ENCODE data around the gene FOXN3. TPM values are rescaled to one million over a fixed set of nuclear protein-coding genes. Genes with fewer than 3 reads are reported as not detected.
"Not testable (repeated sequence)": the region's sequence is repeated elsewhere in the genome, so short reads cannot be mapped to it uniquely, and the experiment has no call there.

FOXN3 gene
- total and polyA plus RNA-seq, 9 donors: 56.9 to 172 (median 99.2) TPM

DNA sequence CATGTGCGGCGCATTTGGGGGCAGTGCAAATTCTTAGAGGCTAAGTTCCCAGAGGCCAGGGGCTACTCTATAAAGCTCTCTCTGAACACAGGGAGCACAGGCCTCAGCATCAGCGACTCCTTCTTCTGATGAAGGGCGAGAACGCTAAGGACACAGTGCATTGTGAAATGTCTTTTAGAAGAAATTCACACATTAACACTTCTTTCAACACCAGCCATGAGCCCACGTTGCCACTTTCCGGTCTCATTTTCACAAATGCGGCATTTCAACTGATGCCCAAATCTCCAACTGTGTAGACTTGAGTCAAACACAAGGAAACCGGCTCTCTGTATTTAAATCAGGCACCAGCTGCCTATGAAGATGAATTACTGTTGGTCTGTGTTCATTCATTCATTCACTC, 162.0 kb downstream of the FOXN3 start:
- Histone ChIP-seq H3K4me1 (ENCODE audit: insufficient read depth) (peaks cover 5% of the 10 kb centered on the region), H3K9me3 (no peaks in the 10 kb centered on the region), H3K36me3 (no peaks in the 10 kb centered on the region), H3K27me3 (no peaks in the 10 kb centered on the region), H3K27ac (no peak overlapping the region), H3K4me3 (no peak overlapping the region)
- 97 to 99% (median 98%) methylated on average over 9 of the region's 9 CpGs for WGBS, 3 donors
- DNase-seq: no peak
- intact Hi-C loops (cut with DNase I): no loop called here
- TF ChIP-seq EP300 (IDR thresholded peaks at IDR 0.05): no peak
- TF ChIP-seq POLR2A (IDR thresholded peaks at IDR 0.05): no peak
- TF ChIP-seq, protein P1, sequence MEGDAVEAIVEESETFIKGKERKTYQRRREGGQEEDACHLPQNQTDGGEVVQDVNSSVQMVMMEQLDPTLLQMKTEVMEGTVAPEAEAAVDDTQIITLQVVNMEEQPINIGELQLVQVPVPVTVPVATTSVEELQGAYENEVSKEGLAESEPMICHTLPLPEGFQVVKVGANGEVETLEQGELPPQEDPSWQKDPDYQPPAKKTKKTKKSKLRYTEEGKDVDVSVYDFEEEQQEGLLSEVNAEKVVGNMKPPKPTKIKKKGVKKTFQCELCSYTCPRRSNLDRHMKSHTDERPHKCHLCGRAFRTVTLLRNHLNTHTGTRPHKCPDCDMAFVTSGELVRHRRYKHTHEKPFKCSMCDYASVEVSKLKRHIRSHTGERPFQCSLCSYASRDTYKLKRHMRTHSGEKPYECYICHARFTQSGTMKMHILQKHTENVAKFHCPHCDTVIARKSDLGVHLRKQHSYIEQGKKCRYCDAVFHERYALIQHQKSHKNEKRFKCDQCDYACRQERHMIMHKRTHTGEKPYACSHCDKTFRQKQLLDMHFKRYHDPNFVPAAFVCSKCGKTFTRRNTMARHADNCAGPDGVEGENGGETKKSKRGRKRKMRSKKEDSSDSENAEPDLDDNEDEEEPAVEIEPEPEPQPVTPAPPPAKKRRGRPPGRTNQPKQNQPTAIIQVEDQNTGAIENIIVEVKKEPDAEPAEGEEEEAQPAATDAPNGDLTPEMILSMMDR (IDR thresholded peaks at IDR 0.05): no peak

DNA sequence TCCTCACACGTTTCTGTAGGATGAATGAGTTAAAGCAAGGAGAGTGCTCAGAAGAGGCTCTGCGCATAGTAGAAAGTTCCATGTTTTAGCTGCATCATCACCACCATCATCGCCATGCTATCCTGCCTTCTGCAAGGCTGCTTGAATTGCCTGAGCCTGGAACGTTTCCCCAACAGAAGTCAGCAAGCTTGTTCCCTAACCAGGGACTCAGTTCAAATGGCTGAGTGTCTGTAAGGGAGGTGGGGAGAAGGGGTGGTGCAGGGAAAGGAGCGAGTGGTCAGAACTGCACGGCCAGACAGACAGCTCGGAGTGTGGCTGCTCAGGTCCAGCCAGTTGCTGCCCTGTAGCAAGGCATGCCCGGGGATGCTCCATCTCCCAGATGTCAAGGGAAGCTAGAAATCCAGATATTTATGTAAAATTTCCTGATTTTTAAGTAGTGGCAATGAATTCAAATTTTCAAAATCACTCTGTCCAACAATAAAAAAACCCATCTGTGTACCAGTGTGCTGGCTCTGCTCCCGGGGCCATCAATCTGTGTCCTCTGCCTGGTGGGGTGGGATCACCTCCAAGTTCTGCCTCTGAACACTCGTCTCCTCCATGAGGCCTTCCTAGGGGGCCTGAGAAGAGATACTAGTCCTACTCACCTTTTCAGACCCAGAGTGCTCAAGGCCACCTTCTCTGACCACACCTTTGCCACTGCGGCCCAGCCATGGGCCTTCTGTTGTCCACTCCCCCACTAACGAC, 162.7 kb downstream of the FOXN3 start:
- no peak for DNase-seq
- Histone ChIP-seq H3K36me3 (no peaks in the 10 kb centered on the region), H3K27ac (no peak overlapping the region), H3K4me1 (ENCODE audit: insufficient read depth) (peaks cover 8% of the 10 kb centered on the region), H3K9me3 (no peaks in the 10 kb centered on the region), H3K4me3 (no peak overlapping the region), H3K27me3 (no peaks in the 10 kb centered on the region)
- TF ChIP-seq POLR2A (IDR thresholded peaks at IDR 0.05) (no peak), EP300 (IDR thresholded peaks at IDR 0.05) (no peak)
- TF ChIP-seq, protein P1 (IDR thresholded peaks at IDR 0.05): no peak
- intact Hi-C loops (cut with DNase I): no loop called here
- 79 to 86% (median 85%) methylated on average over 12 of the region's 12 CpGs for WGBS, 3 donors

DNA sequence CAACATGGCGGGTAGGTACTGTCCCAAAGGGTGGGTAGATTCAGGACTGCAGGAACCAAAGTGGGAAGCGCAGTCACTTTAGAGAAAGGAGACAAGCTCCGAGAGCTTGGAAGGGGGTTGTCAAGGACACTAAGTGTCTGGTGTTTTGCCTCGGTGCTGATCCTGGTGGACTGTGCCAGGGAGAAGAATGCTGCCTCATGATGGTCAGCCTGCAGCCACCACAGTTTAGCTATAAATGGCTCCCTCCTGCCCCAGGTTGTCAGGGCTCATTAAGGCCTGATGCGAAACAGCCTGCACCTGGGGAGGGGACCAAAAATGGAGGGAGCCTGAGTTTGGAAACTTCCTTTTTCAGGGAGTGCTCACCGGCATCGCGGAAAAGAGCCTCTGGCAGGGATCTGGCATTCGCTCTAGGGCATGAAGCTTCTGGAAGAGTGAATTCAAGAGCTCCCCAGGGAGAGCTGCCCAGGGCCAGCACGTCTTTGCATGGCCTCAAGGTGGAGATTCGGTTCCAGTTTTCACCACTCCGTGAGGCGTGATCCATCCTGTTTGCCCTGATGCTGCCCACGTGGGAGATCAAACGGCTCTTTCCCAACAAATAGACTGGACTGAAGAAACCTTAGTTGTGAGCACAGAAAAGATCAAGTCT, 164.0 kb downstream of the FOXN3 start:
- H3K9me3 ChIP-seq: no peaks in the 10 kb centered on the region
- H3K4me3 ChIP-seq: no peak overlapping the region
- no peaks in the 10 kb centered on the region for H3K27me3 ChIP-seq
- TF ChIP-seq EP300 (IDR thresholded peaks at IDR 0.05) (no peak), POLR2A (IDR thresholded peaks at IDR 0.05) (no peak)
- TF ChIP-seq, protein P1 (IDR thresholded peaks at IDR 0.05): no peak
- no peaks in the 10 kb centered on the region for H3K36me3 ChIP-seq
- DNase-seq: no peak
- intact Hi-C loops (cut with DNase I): no loop called here
- H3K27ac ChIP-seq: no peak overlapping the region
- WGBS, 3 donors: 73 to 76% (median 74%) methylated on average over 15 of the region's 15 CpGs
- H3K4me1 ChIP-seq (ENCODE audit: insufficient read depth): peaks cover 9% of the 10 kb centered on the region

DNA sequence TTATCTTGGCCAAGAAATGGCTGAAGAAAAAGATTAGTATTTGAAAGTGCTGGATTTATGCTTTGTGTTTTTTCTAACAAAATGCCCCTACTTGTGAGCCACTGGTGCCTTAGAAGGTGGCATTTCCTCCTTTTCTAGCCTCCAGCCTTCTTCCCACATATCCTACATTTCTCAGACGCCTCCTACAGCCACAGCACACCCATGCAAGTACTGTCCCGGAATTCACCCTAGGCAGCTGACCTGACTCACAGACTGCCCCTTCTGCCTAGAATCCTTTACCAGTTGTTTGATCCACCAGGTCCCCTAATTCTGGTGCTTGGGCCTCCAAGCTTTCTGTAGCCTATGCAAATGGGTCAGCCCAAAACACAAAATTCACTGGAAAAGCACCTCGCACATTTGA, 166.0 kb downstream of the FOXN3 start:
- DNase-seq: no peak
- peaks cover 12% of the 10 kb centered on the region for H3K4me1 ChIP-seq (ENCODE audit: insufficient read depth)
- no peaks in the 10 kb centered on the region for H3K36me3 ChIP-seq
- TF ChIP-seq, protein P1 (IDR thresholded peaks at IDR 0.05): no peak
- no peak for TF ChIP-seq POLR2A (IDR thresholded peaks at IDR 0.05)
- no peak for TF ChIP-seq EP300 (IDR thresholded peaks at IDR 0.05)
- intact Hi-C loops (cut with DNase I): no loop called here
- 87 to 98% (median 94%) methylated on average over 3 of the region's 3 CpGs for WGBS, 3 donors
- H3K27me3 ChIP-seq: no peaks in the 10 kb centered on the region
- no peak overlapping the region for H3K27ac ChIP-seq
- no peaks in the 10 kb centered on the region for H3K9me3 ChIP-seq
- H3K4me3 ChIP-seq: no peak overlapping the region

DNA sequence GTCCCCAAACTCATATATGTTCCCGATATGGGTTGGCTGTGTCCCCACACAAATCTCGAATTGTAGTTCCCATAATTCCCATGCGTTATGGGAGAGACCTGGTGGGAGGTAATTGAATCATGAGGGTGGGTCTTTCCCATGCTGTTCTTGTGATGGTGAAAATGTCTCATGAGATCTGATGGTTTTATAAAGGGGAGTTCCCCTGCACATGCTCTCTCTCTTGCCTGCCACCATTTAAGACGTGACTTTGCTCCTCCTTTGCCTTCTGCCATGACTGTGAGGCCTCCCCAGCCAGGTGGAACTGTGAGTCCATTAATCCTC, 166.4 kb downstream of the FOXN3 start:
- H3K27me3 ChIP-seq; H3K36me3 ChIP-seq; H3K27ac ChIP-seq; H3K4me3 ChIP-seq; DNase-seq; H3K9me3 ChIP-seq; intact Hi-C loops (cut with DNase I): not testable (repeated sequence)
- 95 to 99% (median 97%) methylated on average over 4 of the region's 4 CpGs for WGBS, 3 donors
- H3K4me1 ChIP-seq (ENCODE audit: insufficient read depth): peaks cover 12% of the 10 kb centered on the region

Measured in ovary (tissue), 9 donors.